ENCODE measurements around the gene TMEFF2. TPM values are rescaled to one million over a fixed set of nuclear protein-coding genes. Genes with fewer than 3 reads are reported as not detected.

The TMEFF2 gene
- total and polyA plus RNA-seq, 2 donors (not counting 1 experiment from before 2014, with no cell fraction given): not detected

DNA sequence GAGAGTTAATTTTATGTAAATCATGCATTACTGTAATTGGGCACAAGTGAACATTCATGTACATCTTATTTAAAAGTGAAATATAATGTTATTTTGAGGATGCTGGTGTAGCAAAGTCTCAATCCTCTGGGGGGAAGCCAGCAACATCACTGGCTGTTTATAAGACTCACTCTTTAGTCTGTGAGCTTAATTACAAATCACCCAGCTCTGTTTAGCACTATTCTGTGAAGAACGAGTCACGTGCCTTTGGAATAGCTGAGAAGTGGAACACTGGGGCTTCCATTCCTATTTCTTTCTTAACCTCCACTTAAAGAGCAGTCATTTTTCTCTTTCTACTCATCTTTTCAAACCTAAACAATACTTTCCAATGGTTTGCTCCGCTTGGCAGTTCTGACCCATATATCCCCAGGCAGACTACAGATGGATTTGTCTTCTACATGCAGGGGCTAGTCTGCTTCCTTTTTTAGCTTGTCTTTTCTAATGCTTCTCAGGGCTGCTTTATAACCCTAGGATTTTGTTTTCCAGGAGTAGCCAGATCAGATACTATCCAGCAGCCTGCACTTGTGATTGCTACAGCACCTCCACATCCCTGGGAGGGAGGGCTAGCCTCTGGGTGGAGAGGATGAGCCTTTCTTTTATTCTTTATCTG is 252.5 kb downstream of the TMEFF2 start:
- H4K20me1 ChIP-seq (ENCODE audit: control insufficient read depth, insufficient read depth, low read length, poor library complexity, severe bottlenecking): no peaks in the 10 kb centered on the region
- Mint-ChIP-seq H3K27me3 (no peaks in the 10 kb centered on the region), H3K4me1 (no peaks in the 10 kb centered on the region), H3K4me3 (no peak overlapping the region), H3K9me3 (ENCODE audit: insufficient read depth) (no peaks in the 10 kb centered on the region), H3K27ac (no peak overlapping the region)
- no peak for ATAC-seq (ENCODE audit: low read depth)
- no peak overlapping the region for H3K9ac ChIP-seq (ENCODE audit: low read length)
- TF ChIP-seq, protein P1, sequence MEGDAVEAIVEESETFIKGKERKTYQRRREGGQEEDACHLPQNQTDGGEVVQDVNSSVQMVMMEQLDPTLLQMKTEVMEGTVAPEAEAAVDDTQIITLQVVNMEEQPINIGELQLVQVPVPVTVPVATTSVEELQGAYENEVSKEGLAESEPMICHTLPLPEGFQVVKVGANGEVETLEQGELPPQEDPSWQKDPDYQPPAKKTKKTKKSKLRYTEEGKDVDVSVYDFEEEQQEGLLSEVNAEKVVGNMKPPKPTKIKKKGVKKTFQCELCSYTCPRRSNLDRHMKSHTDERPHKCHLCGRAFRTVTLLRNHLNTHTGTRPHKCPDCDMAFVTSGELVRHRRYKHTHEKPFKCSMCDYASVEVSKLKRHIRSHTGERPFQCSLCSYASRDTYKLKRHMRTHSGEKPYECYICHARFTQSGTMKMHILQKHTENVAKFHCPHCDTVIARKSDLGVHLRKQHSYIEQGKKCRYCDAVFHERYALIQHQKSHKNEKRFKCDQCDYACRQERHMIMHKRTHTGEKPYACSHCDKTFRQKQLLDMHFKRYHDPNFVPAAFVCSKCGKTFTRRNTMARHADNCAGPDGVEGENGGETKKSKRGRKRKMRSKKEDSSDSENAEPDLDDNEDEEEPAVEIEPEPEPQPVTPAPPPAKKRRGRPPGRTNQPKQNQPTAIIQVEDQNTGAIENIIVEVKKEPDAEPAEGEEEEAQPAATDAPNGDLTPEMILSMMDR (IDR thresholded peaks at IDR 0.05): no peak
- TF ChIP-seq EZH2 (IDR thresholded peaks at IDR 0.05; ENCODE audit: borderline replicate concordance, insufficient read depth, low read depth, low read length, poor library complexity, severe bottlenecking): no peak
- WGBS (ENCODE audit: insufficient coverage): no CpG with 5 or more reads among the region's 3 CpGs
- H3K4me1 ChIP-seq (ENCODE audit: control insufficient read depth in 2 of 2, insufficient read depth in 2 of 2, low read length in 2 of 2): no peaks in the 10 kb centered on the region
- no peaks in the 10 kb centered on the region for H3K79me2 ChIP-seq (ENCODE audit: control insufficient read depth, insufficient read depth, low read length)
- ChIA-PET CTCF (no interaction called here), POLR2A (no interaction called here)
- no peak for DNase-seq
- H3K4me3 ChIP-seq (ENCODE audit: control extremely low read depth in 1 of 5, extremely low read depth in 1 of 5, insufficient read depth in 1 of 5, low read depth in 2 of 5, low read length in 4 of 5): no peak overlapping the region
- H3K27ac ChIP-seq (ENCODE audit: low read length in 2 of 2): no peak overlapping the region
- H2AFZ ChIP-seq (ENCODE audit: insufficient read depth, low read depth, low read length, poor library complexity, severe bottlenecking): no peak overlapping the region
- no peaks in the 10 kb centered on the region for H3K36me3 ChIP-seq (replicated peaks in 1 of 2; ENCODE audit: control extremely low read depth in 1 of 2, control insufficient read depth in 1 of 2, extremely low read depth in 1 of 2, insufficient read depth in 2 of 2, low read length in 1 of 2)
- H3K9me3 ChIP-seq (ENCODE audit: control extremely low read depth in 1 of 3, control insufficient read depth in 2 of 3, insufficient read depth in 1 of 3, low read length in 2 of 3): no peaks in the 10 kb centered on the region
- intact Hi-C loops (cut with micrococcal nuclease): no loop called here
- no peak overlapping the region for H3K4me2 ChIP-seq (replicated peaks; ENCODE audit: low read depth, low read length, poor library complexity, severe bottlenecking)
- no peaks in the 10 kb centered on the region for H3K27me3 ChIP-seq (replicated peaks in 1 of 4; ENCODE audit: control extremely low read depth in 1 of 4, control insufficient read depth in 3 of 4, insufficient read depth in 4 of 4, low read length in 3 of 4)

- WGBS (ENCODE audit: insufficient coverage): 86% methylated on average over 1 of the region's 3 CpGs
- POLR2A ChIA-PET: no interaction called here
- no peaks in the 10 kb centered on the region for H3K27me3 ChIP-seq (replicated peaks in 1 of 4; ENCODE audit: control extremely low read depth in 1 of 4, control insufficient read depth in 3 of 4, insufficient read depth in 4 of 4, low read length in 3 of 4)
- ATAC-seq (ENCODE audit: low read depth) (no peak), DNase-seq (no peak)
- Mint-ChIP-seq H3K27ac (no peak overlapping the region), H3K27me3 (no peaks in the 10 kb centered on the region), H3K9me3 (ENCODE audit: insufficient read depth) (no peaks in the 10 kb centered on the region), H3K4me1 (no peaks in the 10 kb centered on the region), H3K4me3 (no peak overlapping the region)
- H3K27ac ChIP-seq (ENCODE audit: low read length in 2 of 2): no peak overlapping the region
- no peaks in the 10 kb centered on the region for H3K4me1 ChIP-seq (ENCODE audit: control insufficient read depth in 2 of 2, insufficient read depth in 2 of 2, low read length in 2 of 2)
- H3K9me3 ChIP-seq (ENCODE audit: control extremely low read depth in 1 of 3, control insufficient read depth in 2 of 3, insufficient read depth in 1 of 3, low read length in 2 of 3): no peaks in the 10 kb centered on the region
- TF ChIP-seq, protein P1 (IDR thresholded peaks at IDR 0.05): no peak
- TF ChIP-seq EZH2 (IDR thresholded peaks at IDR 0.05; ENCODE audit: borderline replicate concordance, insufficient read depth, low read depth, low read length, poor library complexity, severe bottlenecking): no peak
- no peak overlapping the region for H3K9ac ChIP-seq (ENCODE audit: low read length)
- intact Hi-C loops (cut with micrococcal nuclease): no loop called here
- H3K4me3 ChIP-seq (ENCODE audit: control extremely low read depth in 1 of 5, extremely low read depth in 1 of 5, insufficient read depth in 1 of 5, low read depth in 2 of 5, low read length in 4 of 5): no peak overlapping the region
- H3K36me3 ChIP-seq (replicated peaks in 1 of 2; ENCODE audit: control extremely low read depth in 1 of 2, control insufficient read depth in 1 of 2, extremely low read depth in 1 of 2, insufficient read depth in 2 of 2, low read length in 1 of 2): no peaks in the 10 kb centered on the region
- H3K79me2 ChIP-seq (ENCODE audit: control insufficient read depth, insufficient read depth, low read length): no peaks in the 10 kb centered on the region
- H3K4me2 ChIP-seq (replicated peaks; ENCODE audit: low read depth, low read length, poor library complexity, severe bottlenecking): no peak overlapping the region
- H4K20me1 ChIP-seq (ENCODE audit: control insufficient read depth, insufficient read depth, low read length, poor library complexity, severe bottlenecking): no peaks in the 10 kb centered on the region
- no peak overlapping the region for H2AFZ ChIP-seq (ENCODE audit: insufficient read depth, low read depth, low read length, poor library complexity, severe bottlenecking)
- CTCF ChIA-PET: no interaction called here
Observed at GRCh38 chr2:191941376-191941929, 253.3 kb downstream of the TMEFF2 start.

Data from B cell (primary cell).